ENCODE data around the gene ZNF587.
"Not testable (repeated sequence)": the region's sequence is repeated elsewhere in the genome, so short reads cannot be mapped to it uniquely, and the experiment has no call there.

Gene ZNF587

GRCh38 chr19:57888107-57888559 is 38.5 kb downstream of the ZNF587 start:
- DNase-seq, result no peak

- DNase-seq, result no peak
Observed at GRCh38 chr19:57888560-57889231, 39.0 kb downstream of the ZNF587 start, which contains the start of gene ZNF814. ZNF814 (minus strand) TSS chr19:57889037; CDS start chr19:57888802, 235 bp downstream.

GRCh38 chr19:57890706-57891105 is 41.0 kb downstream of the ZNF587 start:
- not testable (repeated sequence) for DNase-seq

- DNase-seq, result no peak
Observed at GRCh38 chr19:57900311-57900710, 50.7 kb downstream of the ZNF587 start.

GRCh38 chr19:57903618-57904184 is 54.0 kb downstream of the ZNF587 start:
- DNase-seq, result no peak

- DNase-seq, result no peak
Observed at GRCh38 chr19:57905258-57905657, 55.6 kb downstream of the ZNF587 start.

GRCh38 chr19:57907394-57907793 is 57.7 kb downstream of the ZNF587 start:
- no peak for DNase-seq

- no peak for DNase-seq
Observed at GRCh38 chr19:57914531-57914930, 64.9 kb downstream of the ZNF587 start.
